Retinal pigment epithelial cell (primary cell): Measurements from ENCODE around the gene SHD.

Source experiments
- DNase-seq: peaks from one replicate; pipeline ENCODE4 v3.0.0-alpha.2; 2010; ENCODE audit warnings: low read depth
- H3K4me3 ChIP-seq: 2 replicates; pipeline ENCODE4 v1.5.1; 2011; ENCODE audit warnings: mild to moderate bottlenecking, low read length, control low read depth, moderate library complexity
- CTCF ChIP-seq: conservative IDR thresholded peaks from 2 replicates; pipeline ENCODE4 v1.5.1; 2011; ENCODE audit warnings: low read depth, low read length, control low read depth, inconsistent platforms

SHD gene

GRCh38 chr19:4297901-4298809 is 19.1 kb downstream of the SHD start:
- H3K4me3 ChIP-seq: no peak overlapping the region
- no peak for TF ChIP-seq CTCF
- DNase-seq: no peak

GRCh38 chr19:4298810-4299550 is 19.9 kb downstream of the SHD start:
- H3K4me3 ChIP-seq: no peak overlapping the region
- DNase-seq: no peak
- TF ChIP-seq CTCF: no peak

GRCh38 chr19:4300589-4300988 is 21.5 kb downstream of the SHD start:
- no peak overlapping the region for H3K4me3 ChIP-seq
- TF ChIP-seq CTCF: no peak
- DNase-seq: no peak

- no peak for DNase-seq
- no peak overlapping the region for H3K4me3 ChIP-seq
Measured at GRCh38 chr19:4301590-4302242, 22.6 kb downstream of the SHD start.

GRCh38 chr19:4302243-4302640 is 23.2 kb downstream of the SHD start, which contains the start of gene TMIGD2:
TSS of gene TMIGD2 (minus strand) at chr19:4302389. CDS start at chr19:4302385, 4 bp downstream.
- no peak for DNase-seq
- TF ChIP-seq CTCF: no peak
- no peak within 1 kb of the TSS for H3K4me3 ChIP-seq

More at GRCh38 chr19:4301590-4302242, 22.6 kb downstream of the SHD start:
- no peak for TF ChIP-seq CTCF

GRCh38 chr19:4303819-4304537 is 24.9 kb downstream of the SHD start:
- no peak overlapping the region for H3K4me3 ChIP-seq
- TF ChIP-seq CTCF: no peak
- no peak for DNase-seq
